ENCODE results near the gene GATA6.
"Not testable (repeated sequence)": the region's sequence is repeated elsewhere in the genome, so short reads cannot be mapped to it uniquely, and the experiment has no call there.

Gene GATA6

GRCh38 chr18:22210311-22210754, 40.9 kb downstream of the GATA6 start:
- DNase-seq: no peak

- DNase-seq: no peak
Measured at GRCh38 chr18:22211657-22212056, 42.3 kb downstream of the GATA6 start.

GRCh38 chr18:22213333-22213973, 44.1 kb downstream of the GATA6 start:
- DNase-seq: no peak

- DNase-seq: no peak
Measured at GRCh38 chr18:22214731-22215528, 45.5 kb downstream of the GATA6 start.

DNA sequence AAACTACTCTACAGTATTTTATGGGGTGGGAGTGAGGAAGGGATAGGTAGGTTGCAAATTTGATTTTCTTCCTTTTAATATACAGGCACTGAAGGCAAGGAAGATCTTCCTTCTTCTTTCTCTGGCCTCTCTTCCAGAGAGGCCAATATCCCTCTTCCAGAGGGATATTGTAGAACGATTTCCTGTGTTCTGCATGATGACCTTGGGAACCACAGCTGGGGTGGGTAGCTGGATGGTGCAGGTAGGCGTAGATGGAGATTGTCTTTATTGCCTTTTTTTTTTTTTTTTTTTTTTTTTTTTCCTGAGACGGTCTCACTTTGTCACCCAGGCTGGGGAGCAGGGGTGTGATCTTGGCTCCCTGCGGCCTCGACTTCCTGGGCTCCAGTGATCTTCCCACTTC, 49.4 kb downstream of the GATA6 start:
- no peak for DNase-seq

DNA sequence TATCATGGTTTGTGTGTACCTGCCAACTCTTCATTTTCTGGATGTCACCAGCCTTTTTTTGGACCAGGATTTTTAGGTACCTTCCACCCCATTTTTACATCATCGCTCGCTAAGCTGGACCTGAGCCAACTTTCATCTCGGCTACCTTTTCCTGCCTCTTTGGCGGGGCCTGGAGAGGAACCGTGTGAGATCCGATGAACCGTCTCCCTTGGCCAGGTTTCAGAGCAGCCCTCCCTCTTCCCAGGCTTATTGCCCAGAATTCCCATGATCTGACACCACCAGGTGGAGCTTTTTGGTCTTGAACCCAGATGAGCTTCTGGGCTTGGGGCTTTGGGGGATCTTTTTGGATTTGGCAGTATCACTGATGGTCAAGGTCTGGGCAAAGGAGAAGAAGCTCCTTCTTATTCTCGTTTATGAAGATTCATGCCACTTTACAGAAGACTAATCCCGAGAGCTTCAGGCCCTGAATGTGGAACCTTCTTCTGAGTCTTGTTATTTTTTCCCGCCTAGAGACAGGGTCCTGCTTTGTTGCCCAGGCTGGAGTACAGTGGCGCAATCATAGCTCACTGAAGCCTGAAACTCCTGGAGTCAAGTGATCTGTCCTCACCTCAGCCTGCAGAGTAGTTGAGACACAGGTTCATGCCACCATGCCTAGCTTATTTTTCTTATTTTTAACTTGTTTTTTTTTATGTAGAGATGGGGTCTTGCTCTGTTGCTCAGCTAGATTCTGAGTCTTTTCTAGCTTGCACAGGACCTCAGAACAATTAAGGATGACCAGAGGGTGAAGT, 50.4 kb downstream of the GATA6 start:
- DNase-seq: no peak

DNA sequence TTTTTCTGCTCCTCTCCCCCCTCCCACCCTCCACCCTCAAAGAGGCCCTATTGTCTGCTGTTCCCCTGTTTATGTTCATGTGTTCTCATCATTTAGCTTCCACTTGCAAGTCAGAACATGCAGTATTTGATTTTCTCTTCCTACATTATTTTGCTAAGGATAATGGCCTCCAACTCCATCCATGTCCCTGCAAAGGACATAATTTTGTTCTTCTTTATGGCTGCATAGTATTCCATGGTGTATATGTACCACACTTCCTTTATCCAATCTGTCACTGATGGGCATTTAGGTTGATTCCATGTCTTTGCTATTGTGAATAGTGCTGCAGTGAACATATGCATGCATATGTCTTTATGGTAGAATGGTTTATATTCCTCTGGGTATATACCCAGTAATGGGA, 51.2 kb downstream of the GATA6 start:
- DNase-seq: not testable (repeated sequence)

DNA sequence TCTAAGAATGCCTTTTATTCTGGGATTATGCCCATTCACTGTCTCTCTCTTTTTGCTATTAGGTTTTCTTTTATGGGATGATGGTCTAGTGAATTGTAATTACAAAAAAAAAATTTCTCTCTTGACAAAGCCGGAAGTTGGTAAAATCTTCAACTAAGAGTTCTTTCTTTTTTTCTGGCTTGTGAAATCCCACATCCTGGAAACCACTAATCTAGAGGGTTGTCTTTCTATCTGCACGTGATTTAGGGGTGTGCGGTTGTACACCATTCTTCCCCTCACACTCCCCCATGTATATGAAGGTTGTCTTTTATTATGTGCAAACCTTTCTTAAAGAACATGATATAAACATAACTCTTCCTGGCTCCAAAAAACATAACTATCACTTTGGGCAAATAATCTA, 52.0 kb downstream of the GATA6 start:
- no peak for DNase-seq

GRCh38 chr18:22223254-22223964, 54.0 kb downstream of the GATA6 start:
- DNase-seq: no peak

DNA sequence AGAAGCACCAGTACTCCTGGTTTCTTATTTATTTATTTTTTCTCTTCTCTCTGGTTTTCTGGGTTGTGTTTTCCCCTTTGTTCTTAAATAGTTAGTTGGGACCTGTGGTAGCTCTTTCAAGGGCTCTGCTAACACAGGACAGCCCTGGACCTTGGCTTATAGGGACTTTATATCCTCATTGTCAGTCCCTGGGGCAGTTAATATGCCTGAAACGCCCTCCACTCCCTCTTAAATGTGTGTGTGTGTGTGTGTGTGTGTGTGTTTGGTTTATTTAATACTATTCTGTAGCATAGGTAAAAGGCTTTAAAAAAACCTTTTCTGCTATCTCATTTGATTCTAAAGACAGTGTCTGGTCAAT, 54.6 kb downstream of the GATA6 start:
- no peak for DNase-seq

- no peak for DNase-seq
Measured at GRCh38 chr18:22224339-22224738, 55.0 kb downstream of the GATA6 start.

- DNase-seq: no peak
Measured at GRCh38 chr18:22226801-22227200, 57.4 kb downstream of the GATA6 start.

DNA sequence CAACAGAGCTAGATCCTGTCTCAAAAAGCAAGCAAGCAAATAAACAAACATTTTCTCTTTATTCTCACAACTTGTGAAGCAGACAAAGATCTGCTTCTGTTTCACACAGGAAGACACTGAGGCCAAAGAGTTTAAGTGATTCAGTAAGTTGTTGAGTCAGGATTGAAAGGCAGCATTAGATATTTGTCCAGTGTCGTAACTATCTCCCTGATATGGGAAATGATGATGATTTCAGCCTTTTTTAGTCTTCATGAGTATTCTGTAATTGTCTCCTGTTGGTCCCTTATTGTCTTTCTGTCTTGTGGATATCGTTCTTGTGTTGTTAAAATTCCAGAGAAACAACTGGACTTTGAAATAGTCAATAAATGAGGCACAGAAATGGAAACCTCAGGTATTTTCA, 59.6 kb downstream of the GATA6 start:
- DNase-seq: no peak

- no peak for DNase-seq
Measured at GRCh38 chr18:22229456-22230124, 60.2 kb downstream of the GATA6 start.

- DNase-seq: no peak
Measured at GRCh38 chr18:22230471-22230945, 61.1 kb downstream of the GATA6 start.

DNA sequence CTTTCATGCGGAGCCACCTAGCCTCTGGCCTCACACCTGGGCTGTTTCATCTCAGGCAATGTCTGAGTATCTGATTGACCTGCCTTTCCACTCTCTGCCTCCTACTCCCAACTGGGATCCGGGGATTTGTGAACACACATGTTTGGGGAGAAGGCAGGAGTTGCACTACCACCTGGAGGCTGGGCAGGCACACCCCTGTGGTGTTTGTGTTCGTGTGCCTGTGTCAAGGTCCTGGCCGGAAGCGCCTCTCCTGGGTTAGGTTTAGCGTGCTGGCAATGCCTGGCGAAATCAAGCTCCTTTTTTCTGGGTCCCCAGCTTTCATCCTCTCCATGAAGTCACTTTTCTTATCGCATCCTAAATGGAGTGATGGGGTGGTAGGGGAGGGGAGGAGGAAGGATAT, 63.9 kb downstream of the GATA6 start:
- DNase-seq: no peak

DNA sequence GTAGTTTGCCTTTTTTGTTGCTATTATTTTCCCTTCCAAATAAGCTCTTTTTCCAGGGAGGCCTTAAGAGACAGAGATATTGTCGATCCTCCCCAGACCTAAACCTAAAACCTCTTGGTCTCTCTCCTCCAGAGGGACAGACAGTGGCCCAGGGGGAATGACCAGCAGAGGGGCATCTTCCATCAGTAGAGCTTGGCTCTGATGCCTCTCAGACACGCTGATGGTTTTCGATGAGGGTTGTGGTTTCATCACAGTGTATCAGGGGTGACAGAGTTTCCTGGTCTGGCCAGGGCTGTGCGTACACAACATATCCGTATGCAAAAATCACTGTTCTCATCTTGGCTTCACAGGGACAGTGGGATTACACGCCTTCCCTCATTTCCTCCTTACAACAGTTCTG, 68.6 kb downstream of the GATA6 start:
- no peak for DNase-seq

DNA sequence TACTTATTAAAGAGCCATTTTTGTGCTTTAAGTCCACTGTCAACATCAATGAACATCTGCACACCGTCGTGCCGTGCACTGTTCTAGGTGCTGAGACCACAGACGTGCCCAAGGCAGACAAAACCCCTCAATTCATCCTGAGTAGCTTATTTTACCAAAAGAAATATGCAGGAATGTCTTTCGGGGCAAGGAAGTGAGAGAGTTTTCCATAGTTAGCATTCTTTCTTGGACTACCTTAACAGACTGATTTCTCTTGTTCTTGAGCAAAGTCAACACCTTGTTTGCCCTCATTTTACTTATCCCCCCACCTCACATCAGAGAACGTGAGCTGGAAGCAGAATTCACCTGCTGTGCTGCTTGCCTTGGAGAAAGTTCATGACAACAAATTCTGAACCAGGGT, 69.3 kb downstream of the GATA6 start:
- DNase-seq: no peak

GRCh38 chr18:22241921-22242361, 72.6 kb downstream of the GATA6 start:
- no peak for DNase-seq

GRCh38 chr18:22243513-22243912, 74.1 kb downstream of the GATA6 start:
- DNase-seq: no peak

- DNase-seq: no peak
Measured at GRCh38 chr18:22250026-22250425, 80.6 kb downstream of the GATA6 start.

DNA sequence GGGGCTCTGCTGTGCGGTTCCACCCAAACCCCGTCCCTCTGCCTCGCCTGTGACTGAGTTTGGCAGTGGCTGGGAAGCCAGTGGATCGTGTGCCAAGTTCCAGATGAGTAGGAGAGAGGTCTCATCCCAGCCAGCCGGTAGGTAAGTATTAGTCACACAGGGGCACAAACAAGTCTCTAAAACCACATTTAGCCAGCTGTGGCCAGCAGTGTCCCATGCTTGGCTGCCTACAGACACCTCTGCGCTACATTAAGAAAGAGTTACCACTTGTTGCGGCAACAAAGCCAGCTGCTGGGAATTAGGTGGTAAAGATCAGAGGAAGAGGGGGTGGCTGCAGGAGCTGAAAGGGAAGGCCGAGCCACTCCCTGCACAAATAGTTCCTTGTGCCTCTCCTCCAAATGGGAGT, 81.2 kb downstream of the GATA6 start:
- DNase-seq: no peak
